GM18499 (cell line): ENCODE results near the gene RTL5.

ENCODE experiments used
- ATAC-seq: cut with Tn5 transposase; IDR thresholded peaks from one replicate; pipeline ENCODE4 v1.9.1; 2021; ENCODE audit warnings: moderate number of reproducible peaks; ENCODE audit not compliant: insufficient read depth, unreplicated experiment

RTL5 gene

DNA sequence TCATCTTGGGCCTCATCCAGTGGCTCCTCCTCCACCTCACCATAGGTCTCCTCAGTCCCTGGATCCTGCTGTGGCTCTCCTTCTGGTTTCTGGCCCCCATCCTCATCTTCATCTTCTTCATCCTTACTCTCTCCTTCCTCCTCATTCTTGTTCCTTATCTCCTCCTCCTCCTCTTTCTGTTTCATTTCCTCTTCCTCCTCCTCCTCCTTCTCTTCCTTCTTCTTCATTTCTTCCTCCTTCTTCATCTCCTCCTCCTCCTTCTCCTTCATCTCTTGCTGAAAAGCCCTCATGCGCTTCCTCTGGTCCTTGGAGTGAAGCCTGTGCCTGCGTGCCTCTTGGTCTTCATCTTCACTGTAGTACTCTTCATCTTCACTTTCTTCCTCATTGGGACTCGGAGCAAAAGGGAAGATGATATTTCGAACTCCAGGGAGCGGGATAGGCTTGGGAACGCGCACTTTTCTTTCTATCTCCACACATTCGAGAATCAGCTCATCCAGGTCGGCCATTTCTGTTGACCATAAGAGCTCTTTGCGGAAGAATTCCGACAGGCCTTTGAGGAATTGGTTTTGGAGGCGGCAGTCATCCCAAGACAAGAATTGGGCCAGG, 1.5 kb downstream of the RTL5 start:
- ATAC-seq = no peak

GRCh38 chrX:72129661-72130060, 2.1 kb downstream of the RTL5 start:
- no peak for ATAC-seq

DNA sequence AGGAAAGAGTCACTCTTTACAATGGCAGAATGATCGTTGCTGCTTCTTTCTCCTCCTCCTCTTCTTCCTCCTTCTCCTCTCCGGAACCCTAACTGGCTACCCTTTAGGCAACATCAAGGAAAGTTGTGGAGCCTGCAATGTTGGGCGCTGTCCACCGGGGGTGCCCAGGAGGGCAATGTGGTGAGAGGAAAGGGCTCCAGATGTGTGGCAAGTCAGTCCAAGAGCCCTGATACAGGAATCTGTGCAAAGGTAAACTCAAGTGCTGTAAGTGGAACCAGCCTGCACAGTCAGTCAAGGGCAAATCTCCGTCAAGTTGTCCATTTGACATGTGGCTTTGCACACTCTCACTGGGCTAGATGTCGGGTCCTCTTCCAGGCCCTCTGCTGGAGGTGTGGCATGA, 2.8 kb downstream of the RTL5 start:
- no peak for ATAC-seq

DNA sequence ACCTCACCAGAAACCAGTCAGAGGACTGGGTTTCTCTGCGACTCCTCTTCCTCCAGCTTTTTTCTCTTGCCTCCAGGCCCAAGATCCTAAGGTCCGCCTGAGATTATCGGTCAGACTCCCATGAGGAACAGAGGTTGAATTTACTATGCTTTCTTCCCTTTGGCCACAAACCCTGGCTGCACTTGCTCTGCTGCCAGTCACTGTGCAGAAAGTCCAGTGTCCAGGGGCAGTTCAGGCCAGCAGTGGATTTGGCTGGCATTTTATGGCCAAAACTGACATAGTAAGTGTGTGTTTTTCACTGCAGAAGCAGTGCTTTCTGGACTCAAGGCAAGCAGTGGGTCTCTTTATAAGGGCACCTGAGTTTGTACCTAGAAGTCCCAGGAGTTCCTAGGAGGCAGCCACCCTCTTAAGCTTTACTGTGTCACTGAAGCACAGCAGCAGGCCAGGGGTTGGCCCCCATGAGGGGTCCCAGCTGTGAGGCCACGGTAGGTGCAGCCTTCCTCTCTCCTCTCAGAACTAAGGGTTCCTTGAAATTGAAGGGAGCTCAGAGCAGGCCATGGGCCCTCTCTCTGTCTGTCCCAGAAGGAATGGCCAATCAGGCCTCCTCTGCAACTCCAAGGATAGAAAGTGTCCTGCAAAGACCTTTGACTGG, 3.4 kb downstream of the RTL5 start:
- ATAC-seq = no peak

DNA sequence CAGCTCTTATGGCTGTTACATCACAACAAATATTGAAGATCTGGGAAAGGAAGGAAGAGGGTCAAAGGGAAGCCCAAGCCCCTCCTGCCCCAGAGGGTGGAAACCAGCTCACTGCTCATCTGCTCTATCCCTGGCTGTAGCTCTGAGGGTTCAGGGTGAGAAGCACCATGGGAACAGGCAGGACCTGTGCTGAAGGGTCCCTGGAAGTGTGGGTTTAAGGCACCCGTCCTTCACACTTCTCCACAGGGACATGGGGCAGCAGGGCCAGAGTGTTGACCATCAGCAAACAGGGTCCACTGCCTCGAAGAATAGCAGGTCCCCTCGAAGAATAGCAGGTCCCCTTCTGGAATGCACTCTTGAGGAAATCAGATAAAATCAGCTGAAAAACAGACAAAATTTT, 4.4 kb downstream of the RTL5 start:
- ATAC-seq = no peak

DNA sequence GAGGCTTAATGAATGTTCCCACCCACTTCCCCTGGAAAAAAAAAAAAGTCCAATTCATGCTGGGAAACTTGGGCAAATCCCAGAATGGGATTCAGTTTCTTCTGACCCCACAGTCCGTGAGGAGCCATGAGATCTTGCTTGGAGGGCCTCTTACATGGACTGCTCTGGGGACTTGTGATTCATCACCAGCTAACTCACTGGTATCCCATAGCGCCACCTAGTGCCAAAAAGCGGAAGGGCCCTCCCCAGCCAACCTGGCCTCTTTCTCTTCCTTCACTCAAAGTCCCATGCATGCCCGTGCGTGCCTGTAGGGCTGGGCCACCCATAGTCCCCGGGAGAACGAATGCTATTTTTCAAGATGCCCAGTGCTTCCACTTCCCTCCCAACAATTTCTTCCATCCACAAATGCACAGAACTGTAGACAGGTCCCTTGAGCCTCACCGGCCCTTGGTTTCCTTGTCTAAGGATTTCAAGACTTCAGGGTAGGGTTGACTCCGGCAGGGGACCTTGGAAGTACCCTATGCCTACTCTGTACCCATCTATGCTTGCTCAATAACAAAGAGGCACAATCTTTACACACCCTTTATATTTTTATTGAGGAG, 5.1 kb downstream of the RTL5 start:
- ATAC-seq = peak; percentile 60

DNA sequence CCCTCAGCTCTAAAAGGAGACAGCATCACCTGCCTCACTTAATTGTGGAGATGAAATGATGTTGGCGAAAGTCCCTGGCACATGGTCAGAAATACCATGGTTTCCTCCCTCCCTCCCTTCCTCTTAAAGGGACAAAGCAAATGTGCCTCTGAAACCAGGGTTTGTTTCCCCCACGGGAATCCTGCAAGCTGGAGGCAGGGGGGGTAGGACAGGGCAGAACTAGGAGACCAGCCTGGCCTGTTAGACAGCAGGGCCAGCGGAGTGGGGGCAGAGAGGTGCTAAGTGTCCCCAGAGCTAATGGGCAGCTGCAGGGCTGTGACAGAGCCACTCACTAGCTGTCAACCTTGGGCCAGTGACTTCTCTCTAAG, 5.7 kb downstream of the RTL5 start:
- no peak for ATAC-seq

DNA sequence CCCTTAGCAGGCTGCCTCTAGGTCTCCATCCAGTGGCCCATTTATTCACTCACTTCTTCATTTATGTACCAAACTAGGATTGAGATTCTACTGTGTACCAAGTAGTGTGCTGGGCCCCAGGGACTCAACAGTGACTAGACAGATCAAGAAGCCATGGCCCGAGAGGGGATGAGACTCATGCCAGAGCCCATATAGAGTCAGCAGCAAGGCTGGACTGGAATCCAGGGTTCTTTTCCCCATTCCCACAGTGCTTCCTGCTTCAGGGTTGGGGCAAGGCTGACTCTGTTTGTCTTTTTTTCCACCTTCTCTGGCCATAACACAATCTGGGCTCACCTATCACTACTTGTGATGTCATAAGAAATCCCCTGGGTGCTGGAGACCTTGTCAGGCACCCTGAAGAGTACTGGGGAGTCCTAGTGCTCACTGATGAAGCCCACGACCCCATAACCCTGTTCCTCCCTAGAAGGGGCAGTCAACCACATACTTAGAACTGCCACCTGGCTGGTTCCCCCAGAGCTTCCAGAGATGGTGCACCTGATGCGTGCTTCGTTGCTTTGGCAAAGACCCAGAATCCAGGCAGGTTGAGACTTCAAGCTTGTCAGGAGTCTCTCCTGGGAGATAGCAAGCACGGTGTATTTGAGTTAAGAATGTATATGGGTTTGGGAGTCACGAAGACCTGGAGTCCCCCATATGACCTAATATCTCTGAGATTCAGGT, 6.2 kb downstream of the RTL5 start:
- ATAC-seq = no peak

- no peak for ATAC-seq
These were observed 7.0 kb downstream of the RTL5 start for GRCh38 chrX:72124540-72125201.

- ATAC-seq = no peak
These were observed 8.1 kb downstream of the RTL5 start for GRCh38 chrX:72123471-72124185.

DNA sequence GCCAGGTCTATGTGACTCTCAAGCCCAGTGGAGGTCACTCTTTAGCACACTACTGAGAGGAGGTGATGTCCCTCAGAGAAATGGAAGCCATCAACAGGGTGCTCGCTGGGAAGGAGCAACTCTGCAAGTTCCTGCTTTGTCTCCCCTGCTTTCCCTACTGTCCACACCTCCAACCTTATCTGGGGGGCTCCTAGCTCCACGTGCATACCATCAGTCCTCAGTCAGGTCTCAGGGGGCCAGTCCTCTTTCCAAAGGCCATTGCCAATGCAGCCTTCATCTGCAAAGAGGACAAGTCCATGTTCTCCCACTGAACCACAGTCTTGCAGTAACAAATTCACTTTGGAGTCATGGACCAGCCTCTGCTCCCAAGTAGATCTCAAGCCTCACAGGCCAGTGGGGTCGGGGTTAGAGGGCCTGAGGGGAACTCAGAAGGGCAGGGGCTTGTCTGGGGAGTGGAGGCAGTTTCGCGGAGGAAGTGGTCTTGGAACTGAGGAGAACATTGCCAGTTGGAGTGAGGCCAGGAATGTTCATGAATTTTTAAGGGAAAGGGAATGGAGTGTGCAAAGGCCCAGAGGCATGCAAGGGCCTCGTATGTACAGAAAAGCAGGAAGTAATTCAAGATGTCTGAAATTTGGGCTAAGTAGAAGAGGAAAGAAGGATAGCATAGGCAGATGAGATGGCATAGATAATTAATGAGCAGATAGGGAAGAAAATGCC, 8.9 kb downstream of the RTL5 start:
- ATAC-seq = no peak

- ATAC-seq = no peak
These were observed 10.3 kb downstream of the RTL5 start for GRCh38 chrX:72121383-72121782.

- ATAC-seq = no peak
These were observed 10.9 kb downstream of the RTL5 start for GRCh38 chrX:72120837-72121236.

DNA sequence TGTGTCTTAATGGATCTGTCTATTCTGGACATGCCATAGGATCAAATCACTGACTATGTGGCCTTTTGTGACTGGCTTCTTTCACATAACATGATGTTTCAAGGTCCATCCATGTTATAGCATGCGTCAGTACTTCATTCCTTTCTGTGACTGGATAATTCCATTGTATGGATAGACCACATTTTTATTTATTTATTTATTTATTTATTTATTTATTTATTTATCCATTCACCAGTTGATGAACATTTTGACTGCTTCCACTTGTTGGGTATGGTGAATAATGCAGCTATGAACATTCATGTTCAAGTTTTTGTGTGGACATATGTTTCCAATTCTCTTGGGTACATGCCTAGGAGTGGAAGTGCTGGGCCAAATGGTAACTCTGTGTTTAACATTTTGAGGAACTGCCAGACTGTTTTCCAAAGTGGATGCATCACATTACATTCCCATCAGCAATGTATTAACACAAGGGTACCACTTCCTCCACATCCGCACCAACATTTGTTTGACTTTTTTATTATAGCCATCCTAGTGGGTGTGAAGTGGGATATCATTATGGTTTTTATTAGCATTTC, 14.0 kb downstream of the RTL5 start:
- ATAC-seq = no peak

DNA sequence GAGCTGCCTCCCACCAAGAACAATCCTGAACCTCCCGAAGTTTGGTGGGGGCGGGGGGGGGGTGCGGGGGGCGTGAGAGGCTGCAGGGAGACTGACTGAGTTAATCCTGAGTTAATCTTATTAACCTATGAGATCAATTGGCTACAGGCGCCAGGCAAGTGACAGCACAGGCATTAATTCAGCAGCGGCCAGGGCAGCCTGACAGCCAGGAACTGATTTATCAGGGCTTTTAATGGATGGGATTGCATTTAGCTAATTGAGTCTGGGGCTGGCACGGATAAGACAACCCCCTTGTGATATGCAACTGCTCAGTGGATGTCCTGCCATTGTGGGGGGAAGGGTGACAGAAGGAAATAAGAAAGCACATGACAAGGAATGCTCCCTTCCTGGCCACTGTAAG, 16.3 kb downstream of the RTL5 start:
- ATAC-seq = no peak

DNA sequence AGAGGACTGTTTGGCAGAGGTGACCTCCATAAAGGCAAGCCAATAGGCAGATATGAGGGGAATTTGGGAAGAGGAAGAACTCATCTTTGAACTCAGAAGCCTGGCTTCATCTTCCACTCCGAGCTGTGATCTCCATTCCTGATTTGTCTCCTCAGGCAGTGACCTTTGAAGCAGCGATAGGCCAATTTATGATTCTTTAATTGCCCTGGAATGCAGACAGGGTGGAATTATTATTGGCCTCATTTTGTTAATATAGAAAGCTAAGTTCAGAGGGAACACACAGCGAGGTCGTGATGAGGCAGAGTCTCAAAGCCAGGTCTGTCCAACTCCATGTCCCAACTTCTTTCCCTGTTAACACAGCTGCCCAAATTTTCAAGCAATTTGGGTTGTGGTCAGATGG, 16.9 kb downstream of the RTL5 start:
- no peak for ATAC-seq

DNA sequence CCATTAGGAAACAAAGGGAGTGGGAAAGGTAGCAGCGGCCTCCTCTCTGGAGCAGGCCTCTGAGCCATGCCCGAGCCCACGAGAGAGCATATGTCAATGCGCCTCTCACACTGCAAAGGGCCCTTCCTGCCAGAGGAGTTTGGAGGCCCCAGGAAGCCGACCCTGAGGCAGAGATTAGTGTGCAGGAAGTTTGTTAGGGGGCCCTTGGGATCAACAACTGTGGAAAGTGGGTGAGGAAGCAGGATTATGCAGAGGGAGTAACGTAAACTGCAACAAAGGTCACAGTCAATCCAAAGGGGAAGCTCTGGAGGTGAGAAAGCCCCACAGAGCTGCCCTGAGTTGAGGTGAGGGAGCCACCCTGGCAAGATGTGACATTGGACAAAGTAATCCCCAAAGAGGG, 17.4 kb downstream of the RTL5 start:
- ATAC-seq = no peak

GRCh38 chrX:72113461-72113860, 18.3 kb downstream of the RTL5 start:
- no peak for ATAC-seq
